ENCODE results near the gene CHML.

- TF ChIP-seq GATA3 (IDR thresholded peaks at IDR 0.05; ENCODE audit: low read depth, low read length) (no peak), GATA2 (IDR thresholded peaks at IDR 0.05; ENCODE audit: low read depth, low read length) (no peak)
Observed at GRCh38 chr1:241635556-241636152, 4.5 kb downstream of the CHML start.
